Kidney capillary endothelial cell (primary cell): ENCODE data around the gene HBZ.
"Not testable (repeated sequence)": the region's sequence is repeated elsewhere in the genome, so short reads cannot be mapped to it uniquely, and the experiment has no call there.

Experiments used
- DNase-seq: peaks from one replicate; pipeline ENCODE4 v3.0.0-alpha.2; 2018; ENCODE audit warnings: low spot score

HBZ gene

DNA sequence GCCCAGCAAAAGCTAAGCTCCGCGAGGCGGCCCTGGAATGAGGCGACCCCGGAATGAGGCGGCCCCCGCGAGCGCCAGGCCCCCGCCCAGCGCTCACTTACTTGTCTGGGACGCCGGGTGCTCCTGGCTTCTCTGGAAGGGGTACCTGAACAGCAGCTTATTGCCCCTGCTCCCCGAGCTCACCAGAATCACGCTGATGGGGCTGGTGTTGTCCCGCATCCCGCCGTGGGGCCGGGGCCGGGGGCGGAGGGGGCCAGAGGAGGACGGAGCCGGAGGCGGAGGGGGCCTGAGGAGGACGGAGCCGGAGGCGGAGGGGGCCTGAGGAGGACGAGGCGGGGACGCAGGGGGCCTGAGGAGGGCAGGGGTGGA is 14.4 kb upstream of the HBZ start:
- DNase-seq = no peak

- DNase-seq = no peak
Measured at GRCh38 chr16:140175-140857, 12.1 kb upstream of the HBZ start.

GRCh38 chr16:142405-142967 is 10.0 kb upstream of the HBZ start:
- no peak for DNase-seq

- no peak for DNase-seq
Measured at GRCh38 chr16:143047-143446, 9.4 kb upstream of the HBZ start.

DNA sequence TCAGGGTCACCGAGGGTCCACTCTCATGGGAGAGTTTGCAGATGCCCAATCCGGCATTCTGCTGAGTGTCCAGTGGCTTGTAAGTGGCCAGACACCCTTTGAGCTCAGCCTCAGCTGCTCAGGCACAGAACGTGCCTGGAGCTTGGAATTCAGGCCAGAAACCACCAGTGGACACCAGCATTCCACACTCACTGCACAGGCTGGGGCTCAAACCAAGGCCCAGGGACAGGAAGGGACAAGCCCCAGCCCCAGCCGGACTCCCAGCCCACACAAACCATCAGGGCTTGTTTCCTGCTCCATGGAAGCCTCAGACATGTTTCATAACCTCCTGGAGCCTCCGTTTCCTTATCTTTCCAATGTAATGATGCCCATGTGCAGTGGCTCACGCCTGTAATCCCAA is 9.0 kb upstream of the HBZ start:
- DNase-seq = no peak

DNA sequence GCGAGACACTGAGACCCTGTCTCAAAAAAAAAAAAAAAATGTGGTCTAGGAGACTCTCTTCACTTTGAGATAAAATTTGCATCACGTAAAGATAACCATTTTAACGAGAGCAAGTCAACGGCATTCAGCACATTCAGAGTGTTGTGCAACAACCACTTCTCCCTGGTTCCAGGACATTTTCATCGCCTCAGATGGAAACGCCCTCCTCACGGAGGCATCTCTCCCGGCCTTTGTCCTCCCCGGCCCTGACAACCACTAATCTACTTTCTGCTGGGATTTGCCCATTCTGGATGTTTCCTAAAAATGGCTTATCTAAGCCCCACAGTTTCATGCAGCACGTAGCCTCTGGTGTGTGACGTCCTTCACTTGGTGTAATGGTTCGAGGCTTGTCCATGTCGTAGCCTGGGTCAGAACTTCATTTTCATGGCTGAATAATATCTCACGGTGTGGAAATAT is 7.6 kb upstream of the HBZ start:
- no peak for DNase-seq

GRCh38 chr16:146646-147045 is 5.8 kb upstream of the HBZ start:
- no peak for DNase-seq

GRCh38 chr16:149024-149660 is 3.3 kb upstream of the HBZ start:
- no peak for DNase-seq

GRCh38 chr16:153129-153521 is 681 bp downstream of the HBZ start:
- DNase-seq = not testable (repeated sequence)

GRCh38 chr16:153550-154216 is 1.2 kb downstream of the HBZ start:
- not testable (repeated sequence) for DNase-seq

DNA sequence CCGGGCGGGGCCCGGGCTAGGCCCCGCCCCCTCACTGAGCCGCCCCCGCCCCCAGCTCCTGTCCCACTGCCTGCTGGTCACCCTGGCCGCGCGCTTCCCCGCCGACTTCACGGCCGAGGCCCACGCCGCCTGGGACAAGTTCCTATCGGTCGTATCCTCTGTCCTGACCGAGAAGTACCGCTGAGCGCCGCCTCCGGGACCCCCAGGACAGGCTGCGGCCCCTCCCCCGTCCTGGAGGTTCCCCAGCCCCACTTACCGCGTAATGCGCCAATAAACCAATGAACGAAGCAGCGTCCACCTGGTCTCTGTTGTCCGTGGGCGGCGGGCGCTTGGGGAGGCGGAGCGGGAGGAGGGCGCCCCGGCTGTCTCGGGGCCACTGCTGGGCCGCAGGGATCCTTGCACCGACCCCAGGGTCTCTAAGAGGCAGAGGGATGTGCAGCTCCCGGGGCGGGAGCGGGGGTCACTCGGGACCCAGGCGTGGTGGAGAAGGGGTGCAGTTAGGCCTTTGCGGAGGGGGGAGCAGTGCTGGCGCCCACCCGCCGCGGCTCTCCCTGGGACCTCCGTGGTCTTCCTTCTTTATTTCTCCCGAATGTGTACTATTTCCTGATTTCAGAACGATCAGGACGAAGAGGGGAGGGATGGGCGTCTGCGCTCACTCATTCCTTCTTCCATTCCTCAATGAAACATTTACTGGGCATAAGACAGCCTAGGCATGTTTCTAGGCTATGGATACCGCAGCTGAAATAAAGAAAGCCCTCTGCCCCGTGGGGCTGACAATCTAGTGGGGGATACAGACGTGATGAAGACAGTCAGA is 2.0 kb downstream of the HBZ start:
- DNase-seq = no peak

DNA sequence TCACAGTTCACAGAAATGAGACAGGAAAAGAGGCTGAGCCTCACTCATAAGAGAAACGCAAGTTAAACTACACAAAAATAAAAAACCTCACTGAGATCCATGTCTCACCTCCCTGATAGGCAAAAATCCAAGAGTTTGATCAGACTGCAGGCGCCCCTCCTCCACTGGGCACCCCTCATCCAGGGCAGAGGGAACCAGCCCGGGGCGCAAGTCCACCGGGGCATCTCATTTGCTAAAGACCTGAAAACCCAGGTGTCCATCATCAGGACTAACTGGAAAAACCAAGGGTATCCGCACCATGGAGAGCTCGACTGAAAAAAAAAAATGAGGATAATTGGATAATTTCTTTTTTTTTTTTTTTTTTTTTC is 2.6 kb downstream of the HBZ start:
- DNase-seq = no peak

- DNase-seq = no peak
Measured at GRCh38 chr16:159136-159849, 6.8 kb downstream of the HBZ start.

DNA sequence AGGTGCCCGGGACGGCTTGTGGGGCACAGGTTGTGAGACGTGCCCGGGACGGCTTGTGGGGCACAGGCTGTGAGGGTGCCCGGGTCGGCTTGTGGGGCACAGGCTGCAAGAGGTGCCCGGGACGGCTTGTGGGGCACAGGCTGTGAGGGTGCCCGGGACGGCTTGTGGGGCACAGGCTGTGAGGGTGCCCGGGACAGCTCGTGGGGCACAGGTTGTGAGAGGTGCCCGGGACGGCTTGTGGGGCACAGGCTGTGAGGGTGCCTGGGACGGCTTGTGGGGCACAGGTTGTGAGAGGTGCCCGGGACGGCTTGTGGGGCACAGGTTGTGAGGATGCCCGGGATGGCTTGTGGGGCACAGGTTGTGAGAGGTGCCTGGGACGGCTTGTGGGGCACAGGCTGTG is 7.8 kb downstream of the HBZ start:
- DNase-seq = not testable (repeated sequence)

DNA sequence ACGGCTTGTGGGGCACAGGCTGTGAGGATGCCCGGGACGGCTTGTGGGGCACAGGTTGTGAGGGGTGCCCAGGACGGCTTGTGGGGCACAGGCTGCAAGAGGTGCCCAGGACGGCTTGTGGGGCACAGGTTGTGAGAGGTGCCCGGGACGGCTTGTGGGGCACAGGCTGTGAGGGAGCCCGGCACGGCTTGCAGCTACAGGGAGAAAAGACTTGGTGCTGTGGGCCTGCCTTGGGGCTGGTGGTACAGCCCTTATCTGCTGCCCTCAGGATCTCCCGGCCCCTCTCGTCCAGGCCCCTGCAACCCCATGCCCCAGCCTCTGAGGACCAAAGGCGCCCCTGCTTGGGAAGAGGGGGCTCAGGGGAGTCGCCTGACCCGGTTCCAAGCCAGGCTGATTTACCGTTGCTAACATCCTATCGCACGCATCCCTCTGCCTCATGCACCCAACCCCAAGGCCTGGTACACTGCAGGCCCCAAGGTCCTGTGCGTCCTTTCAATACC is 8.3 kb downstream of the HBZ start:
- no peak for DNase-seq

- DNase-seq = no peak
Measured at GRCh38 chr16:162271-162991, 10.0 kb downstream of the HBZ start.

DNA sequence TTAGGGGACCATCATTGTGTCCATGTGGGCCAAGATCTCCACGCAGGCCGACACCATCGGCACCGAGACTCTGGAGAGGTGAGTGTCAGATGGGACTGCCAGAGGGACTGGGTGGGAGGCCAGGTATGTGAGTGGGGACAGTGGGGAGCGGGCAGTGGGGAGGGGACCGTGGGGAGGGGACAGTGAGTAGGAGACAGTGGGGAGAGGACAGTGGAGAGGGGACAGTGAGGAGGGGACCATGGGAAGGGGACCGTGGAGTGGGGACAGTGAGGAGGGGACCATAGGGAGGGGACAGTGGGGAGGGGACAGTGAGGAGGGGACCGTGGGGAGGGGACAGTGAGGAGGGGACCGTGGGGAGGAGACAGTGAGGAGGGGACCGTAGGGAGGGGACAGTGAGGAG is 10.7 kb downstream of the HBZ start:
- not testable (repeated sequence) for DNase-seq

GRCh38 chr16:163696-164095 is 11.3 kb downstream of the HBZ start:
- not testable (repeated sequence) for DNase-seq

DNA sequence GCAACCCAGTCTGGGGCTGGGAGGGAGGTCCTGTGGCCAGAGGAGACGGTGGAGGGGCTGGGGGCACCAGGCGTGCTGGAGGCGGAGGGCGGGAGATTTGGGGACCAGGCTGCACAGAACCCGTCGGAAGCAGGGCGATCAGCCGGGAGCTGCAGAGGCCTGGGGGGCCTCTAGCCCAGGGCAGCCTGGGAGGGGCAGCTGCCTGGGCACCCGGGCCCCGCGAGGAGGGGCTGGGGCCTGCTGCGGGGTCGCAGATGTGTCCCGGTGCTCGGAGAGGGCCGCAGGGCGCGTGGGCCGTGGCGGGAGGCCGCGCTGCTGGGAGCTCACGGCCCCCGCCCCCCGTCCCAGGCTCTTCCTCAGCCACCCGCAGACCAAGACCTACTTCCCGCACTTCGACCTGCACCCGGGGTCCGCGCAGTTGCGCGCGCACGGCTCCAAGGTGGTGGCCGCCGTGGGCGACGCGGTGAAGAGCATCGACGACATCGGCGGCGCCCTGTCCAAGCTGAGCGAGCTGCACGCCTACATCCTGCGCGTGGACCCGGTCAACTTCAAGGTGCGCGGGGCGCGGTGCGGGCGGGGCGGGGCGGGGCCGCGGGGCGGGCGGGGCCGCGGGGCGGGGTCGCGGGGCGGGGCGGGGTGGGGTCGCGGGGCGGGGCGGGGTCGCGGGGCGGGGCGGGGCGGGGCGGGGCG is 11.8 kb downstream of the HBZ start:
- not testable (repeated sequence) for DNase-seq
